Peyer's patch (tissue), 4 donors: ENCODE measurements around the gene SRCIN1.

ENCODE experiments used
- POLR2A ChIP-seq, 2 donors: fragments of 450-650 bp; IDR thresholded peaks; one replicate each; pipeline ENCODE4 v1.5.1; 2017; ENCODE audit warnings: antibody characterized with exemption in 2 of 2, mild to moderate bottlenecking in 2 of 2, moderate library complexity in 2 of 2
- TF ChIP-seq, protein P1 (sequence below), 6 experiments: fragments of 450-650 bp in 4 of 6; fragments of 200-600 bp in 2 of 6; sonication (generic) in 1 of 6; IDR thresholded peaks; one replicate each; pipeline ENCODE4 v1.5.1; 2017 to 2019; ENCODE audit warnings: antibody characterized with exemption in 6 of 6, mild to moderate bottlenecking in 3 of 6, moderate library complexity in 1 of 6

DNA sequence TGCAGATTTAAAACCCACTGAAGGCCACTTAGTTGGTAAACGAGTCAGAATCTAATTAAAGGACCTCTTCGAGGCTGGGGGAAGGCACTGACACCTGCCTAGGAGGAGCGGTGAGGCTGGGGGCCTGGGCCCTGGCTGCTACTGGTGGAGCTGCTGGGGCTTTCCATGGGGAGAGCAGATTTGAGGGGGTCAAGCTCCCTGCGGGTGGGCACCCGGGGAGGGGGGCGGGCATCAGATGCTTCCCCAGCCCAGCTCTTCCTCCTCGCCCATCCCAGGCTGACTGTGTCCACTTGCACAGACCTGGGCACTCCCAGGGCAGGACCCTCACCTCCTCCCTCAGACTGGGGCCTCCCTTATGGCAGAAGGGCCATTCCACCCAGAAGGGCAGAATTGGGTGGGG is 19.0 kb downstream of the SRCIN1 start:
- TF ChIP-seq, protein P1, sequence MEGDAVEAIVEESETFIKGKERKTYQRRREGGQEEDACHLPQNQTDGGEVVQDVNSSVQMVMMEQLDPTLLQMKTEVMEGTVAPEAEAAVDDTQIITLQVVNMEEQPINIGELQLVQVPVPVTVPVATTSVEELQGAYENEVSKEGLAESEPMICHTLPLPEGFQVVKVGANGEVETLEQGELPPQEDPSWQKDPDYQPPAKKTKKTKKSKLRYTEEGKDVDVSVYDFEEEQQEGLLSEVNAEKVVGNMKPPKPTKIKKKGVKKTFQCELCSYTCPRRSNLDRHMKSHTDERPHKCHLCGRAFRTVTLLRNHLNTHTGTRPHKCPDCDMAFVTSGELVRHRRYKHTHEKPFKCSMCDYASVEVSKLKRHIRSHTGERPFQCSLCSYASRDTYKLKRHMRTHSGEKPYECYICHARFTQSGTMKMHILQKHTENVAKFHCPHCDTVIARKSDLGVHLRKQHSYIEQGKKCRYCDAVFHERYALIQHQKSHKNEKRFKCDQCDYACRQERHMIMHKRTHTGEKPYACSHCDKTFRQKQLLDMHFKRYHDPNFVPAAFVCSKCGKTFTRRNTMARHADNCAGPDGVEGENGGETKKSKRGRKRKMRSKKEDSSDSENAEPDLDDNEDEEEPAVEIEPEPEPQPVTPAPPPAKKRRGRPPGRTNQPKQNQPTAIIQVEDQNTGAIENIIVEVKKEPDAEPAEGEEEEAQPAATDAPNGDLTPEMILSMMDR (IDR thresholded peaks at IDR 0.05) = no peak
- no peak for TF ChIP-seq POLR2A (IDR thresholded peaks at IDR 0.05)
